ENCODE data around the gene CWC25. TPM values are rescaled to one million over a fixed set of nuclear protein-coding genes. Genes with fewer than 3 reads are reported as not detected.

CWC25 gene
- total and polyA plus RNA-seq, 2 of the 13 experiments (the other 11 are each of a cell fraction or from before 2014, with no cell fraction given) = 15.6 to 22.7 TPM

GRCh38 chr17:38864636-38865398 is 39.7 kb upstream of the CWC25 start (continued):
- TF ChIP-seq DMTF1 (CRISPR knock-in tag; IDR thresholded peaks at IDR 0.05) = no peak
- no peak for TF ChIP-seq ELF4 (CRISPR knock-in tag; IDR thresholded peaks at IDR 0.05; ENCODE audit: borderline replicate concordance)
- TF ChIP-seq ZNF441 (CRISPR knock-in tag; IDR thresholded peaks at IDR 0.05; ENCODE audit: borderline replicate concordance) = peak; percentile 31; the same call in 1 of the 2 replicates
- no peak; the same call in 1 of the 2 replicates for TF ChIP-seq TFDP1 (CRISPR knock-in tag; IDR thresholded peaks at IDR 0.05; ENCODE audit: borderline replicate concordance)
- no peak for TF ChIP-seq YY1 (IDR thresholded peaks at IDR 0.05; ENCODE audit: insufficient read depth, insufficient replicate concordance, low read depth, low read length)
- no peak for TF ChIP-seq ZNF17 (CRISPR knock-in tag; IDR thresholded peaks at IDR 0.05)
- TF ChIP-seq SP5 (CRISPR knock-in tag; IDR thresholded peaks at IDR 0.05; ENCODE audit: borderline replicate concordance, low read depth) = no peak
- 0 out of 2 replicates have a peak, but pooled peaks have one; percentile 21 for TF ChIP-seq IKZF5 (CRISPR knock-in tag; IDR thresholded peaks at IDR 0.05)
- no peak for TF ChIP-seq ZNF720 (CRISPR knock-in tag; IDR thresholded peaks at IDR 0.05)
- TF ChIP-seq SMC3 (IDR thresholded peaks at IDR 0.05; ENCODE audit: low read length) = peak; percentile 58; the same call in 1 of the 2 replicates
- TF ChIP-seq EHMT2 (IDR thresholded peaks at IDR 0.05; ENCODE audit: borderline replicate concordance, low read depth, low read length) = no peak
- TF ChIP-seq IRF2 (CRISPR knock-in tag; IDR thresholded peaks at IDR 0.05) = 0 out of 2 replicates have a peak, but pooled peaks have one; percentile 42
- TF ChIP-seq ZNF512B (CRISPR knock-in tag; IDR thresholded peaks at IDR 0.05; ENCODE audit: borderline replicate concordance) = no peak
- peak; percentile 66; the same call in 1 of the 2 replicates for TF ChIP-seq PRDM10 (CRISPR knock-in tag; IDR thresholded peaks at IDR 0.05; ENCODE audit: low read depth)
- no peak for TF ChIP-seq EP300 (IDR thresholded peaks at IDR 0.05; ENCODE audit: low read depth in 2 of 2, low read length in 2 of 2)
- no peak for TF ChIP-seq EP300 (CRISPR knock-in tag; IDR thresholded peaks at IDR 0.05; ENCODE audit: borderline replicate concordance)
- peak; percentile 40 for TF ChIP-seq TEAD3 (CRISPR knock-in tag; optimal IDR thresholded peaks at IDR 0.05; ENCODE audit: borderline replicate concordance)

All from HepG2 (cell line).